ENCODE measurements around the gene C1orf146.
"Not testable (repeated sequence)": the region's sequence is repeated elsewhere in the genome, so short reads cannot be mapped to it uniquely, and the experiment has no call there.

DNA sequence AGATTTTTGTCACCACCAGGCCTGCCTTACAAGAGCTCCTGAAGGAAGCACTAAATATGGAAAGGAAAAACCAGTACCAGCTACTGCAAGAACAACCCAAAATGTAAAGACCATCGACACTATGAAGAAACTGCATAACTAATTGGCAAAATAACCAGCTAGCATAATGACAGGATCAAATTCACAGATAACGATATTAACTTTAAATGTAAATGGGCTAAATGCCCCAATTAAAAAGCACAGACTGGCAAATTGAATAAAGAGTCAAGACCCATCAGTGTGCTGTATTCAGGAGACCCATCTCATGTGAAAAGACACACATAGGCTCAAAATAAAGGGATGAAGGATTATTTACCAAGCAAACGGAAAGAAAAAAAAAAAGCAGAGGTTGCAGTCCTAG is 37.0 kb downstream of the C1orf146 start:
- TF ChIP-seq, protein P1, sequence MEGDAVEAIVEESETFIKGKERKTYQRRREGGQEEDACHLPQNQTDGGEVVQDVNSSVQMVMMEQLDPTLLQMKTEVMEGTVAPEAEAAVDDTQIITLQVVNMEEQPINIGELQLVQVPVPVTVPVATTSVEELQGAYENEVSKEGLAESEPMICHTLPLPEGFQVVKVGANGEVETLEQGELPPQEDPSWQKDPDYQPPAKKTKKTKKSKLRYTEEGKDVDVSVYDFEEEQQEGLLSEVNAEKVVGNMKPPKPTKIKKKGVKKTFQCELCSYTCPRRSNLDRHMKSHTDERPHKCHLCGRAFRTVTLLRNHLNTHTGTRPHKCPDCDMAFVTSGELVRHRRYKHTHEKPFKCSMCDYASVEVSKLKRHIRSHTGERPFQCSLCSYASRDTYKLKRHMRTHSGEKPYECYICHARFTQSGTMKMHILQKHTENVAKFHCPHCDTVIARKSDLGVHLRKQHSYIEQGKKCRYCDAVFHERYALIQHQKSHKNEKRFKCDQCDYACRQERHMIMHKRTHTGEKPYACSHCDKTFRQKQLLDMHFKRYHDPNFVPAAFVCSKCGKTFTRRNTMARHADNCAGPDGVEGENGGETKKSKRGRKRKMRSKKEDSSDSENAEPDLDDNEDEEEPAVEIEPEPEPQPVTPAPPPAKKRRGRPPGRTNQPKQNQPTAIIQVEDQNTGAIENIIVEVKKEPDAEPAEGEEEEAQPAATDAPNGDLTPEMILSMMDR (IDR thresholded peaks at IDR 0.05): not testable (repeated sequence)
- not testable (repeated sequence) for TF ChIP-seq POLR2A (IDR thresholded peaks at IDR 0.05)

Data from testis (tissue), 2 donors.